ENCODE data around the gene SLCO4A1.
"Not testable (repeated sequence)": the region's sequence is repeated elsewhere in the genome, so short reads cannot be mapped to it uniquely, and the experiment has no call there.

Gene SLCO4A1

GRCh38 chr20:62622877-62623487 is 19.3 kb upstream of the SLCO4A1 start:
- no peak for DNase-seq (ENCODE audit: low spot score)

- DNase-seq (ENCODE audit: low spot score) = peak; percentile 99
Measured at GRCh38 chr20:62623488-62624324, 18.6 kb upstream of the SLCO4A1 start.

- peak; percentile 72 for DNase-seq (ENCODE audit: low spot score)
Measured at GRCh38 chr20:62624325-62624690, 18.0 kb upstream of the SLCO4A1 start.

- no peak for DNase-seq (ENCODE audit: low spot score)
Measured at GRCh38 chr20:62624719-62625453, 17.4 kb upstream of the SLCO4A1 start.

- no peak for DNase-seq (ENCODE audit: low spot score)
Measured at GRCh38 chr20:62625516-62625915, 16.8 kb upstream of the SLCO4A1 start.

GRCh38 chr20:62625921-62626547 is 16.3 kb upstream of the SLCO4A1 start:
- DNase-seq (ENCODE audit: low spot score) = no peak

GRCh38 chr20:62627425-62627824 is 14.9 kb upstream of the SLCO4A1 start:
- not testable (repeated sequence) for DNase-seq (ENCODE audit: low spot score)

GRCh38 chr20:62627901-62628612 is 14.2 kb upstream of the SLCO4A1 start:
- no peak for DNase-seq (ENCODE audit: low spot score)

GRCh38 chr20:62628691-62629090 is 13.6 kb upstream of the SLCO4A1 start:
- no peak for DNase-seq (ENCODE audit: low spot score)

- no peak for DNase-seq (ENCODE audit: low spot score)
Measured at GRCh38 chr20:62629864-62630470, 12.3 kb upstream of the SLCO4A1 start.

GRCh38 chr20:62631336-62632308 is 10.7 kb upstream of the SLCO4A1 start:
- no peak for DNase-seq (ENCODE audit: low spot score)

- no peak for DNase-seq (ENCODE audit: low spot score)
Measured at GRCh38 chr20:62632575-62633090, 9.7 kb upstream of the SLCO4A1 start.

- DNase-seq (ENCODE audit: low spot score) = no peak
Measured at GRCh38 chr20:62633598-62634329, 8.5 kb upstream of the SLCO4A1 start.

GRCh38 chr20:62634330-62634967 is 7.9 kb upstream of the SLCO4A1 start:
- no peak for DNase-seq (ENCODE audit: low spot score)

GRCh38 chr20:62635232-62635631 is 7.1 kb upstream of the SLCO4A1 start:
- no peak for DNase-seq (ENCODE audit: low spot score)

GRCh38 chr20:62635852-62636251 is 6.5 kb upstream of the SLCO4A1 start:
- DNase-seq (ENCODE audit: low spot score) = no peak

GRCh38 chr20:62636446-62636845 is 5.9 kb upstream of the SLCO4A1 start:
- no peak for DNase-seq (ENCODE audit: low spot score)

GRCh38 chr20:62637110-62637509 is 5.2 kb upstream of the SLCO4A1 start:
- DNase-seq (ENCODE audit: low spot score) = no peak
